ENCODE data around the gene EMC6.

The EMC6 gene

GRCh38 chr17:3688852-3689261 is 20.2 kb downstream of the EMC6 start:
- Histone ChIP-seq H3K4me1 (ENCODE audit: insufficient read depth, low read length, severe bottlenecking) (peaks cover 41% of the 10 kb centered on the region), H3F3A (ENCODE audit: insufficient read depth, low read length) (no peaks in the 10 kb centered on the region; the same call in 1 of the 2 replicates), H3K79me2 (ENCODE audit: insufficient read depth, low read length) (no peaks in the 10 kb centered on the region; the same call in 1 of the 2 replicates), H3K36me3 (ENCODE audit: insufficient read depth, low read length) (peaks cover 5% of the 10 kb centered on the region; the same call in 1 of the 2 replicates), H3K27ac (ENCODE audit: low read depth, low read length, poor library complexity, severe bottlenecking) (peak overlapping the region; percentile 92), H3K9me3 (ENCODE audit: low read length) (no peaks in the 10 kb centered on the region), H3K27me3 (ENCODE audit: insufficient read depth, low read length) (no peaks in the 10 kb centered on the region), H3K9ac (ENCODE audit: low read length) (peak overlapping the region; percentile 44; the same call in 1 of the 2 replicates), H4K20me1 (ENCODE audit: insufficient read depth, low read length) (no peaks in the 10 kb centered on the region), H3K4me3 (ENCODE audit: low read depth, low read length, poor library complexity, severe bottlenecking) (peak overlapping the region; percentile 25), H3K4me2 (ENCODE audit: low read length) (peak overlapping the region; percentile 51; the same call in 1 of the 2 replicates), H2AFZ (ENCODE audit: low read length) (no peak overlapping the region), H3K9me2 (ENCODE audit: low read depth, low read length) (no peaks in the 10 kb centered on the region)
- TF ChIP-seq EZH2 (IDR thresholded peaks at IDR 0.05; ENCODE audit: borderline replicate concordance, low read length) = no peak
- TF ChIP-seq CTCF (IDR thresholded peaks at IDR 0.05; ENCODE audit: low read length) = no peak

- H3F3A ChIP-seq (ENCODE audit: insufficient read depth, low read length) = no peaks in the 10 kb centered on the region; the same call in 1 of the 2 replicates
- H3K9ac ChIP-seq (ENCODE audit: low read length) = no peak overlapping the region
- H3K36me3 ChIP-seq (ENCODE audit: insufficient read depth, low read length) = peaks cover 5% of the 10 kb centered on the region; the same call in 1 of the 2 replicates
- TF ChIP-seq EZH2 (IDR thresholded peaks at IDR 0.05; ENCODE audit: borderline replicate concordance, low read length) (no peak), CTCF (IDR thresholded peaks at IDR 0.05; ENCODE audit: low read length) (no peak)
- H4K20me1 ChIP-seq (ENCODE audit: insufficient read depth, low read length) = no peaks in the 10 kb centered on the region
- H3K27me3 ChIP-seq (ENCODE audit: insufficient read depth, low read length) = no peaks in the 10 kb centered on the region
- H3K4me2 ChIP-seq (ENCODE audit: low read length) = peak overlapping the region; percentile 27; the same call in 1 of the 2 replicates
- H3K4me1 ChIP-seq (ENCODE audit: insufficient read depth, low read length, severe bottlenecking) = peaks cover 44% of the 10 kb centered on the region
- peaks cover 4% of the 10 kb centered on the region; the same call in 1 of the 2 replicates for H3K79me2 ChIP-seq (ENCODE audit: insufficient read depth, low read length)
- no peak overlapping the region for H3K4me3 ChIP-seq (ENCODE audit: low read depth, low read length, poor library complexity, severe bottlenecking)
- no peaks in the 10 kb centered on the region for H3K9me2 ChIP-seq (ENCODE audit: low read depth, low read length)
- peak overlapping the region; percentile 92 for H3K27ac ChIP-seq (ENCODE audit: low read depth, low read length, poor library complexity, severe bottlenecking)
- no peak overlapping the region for H2AFZ ChIP-seq (ENCODE audit: low read length)
- no peaks in the 10 kb centered on the region for H3K9me3 ChIP-seq (ENCODE audit: low read length)
Measured at GRCh38 chr17:3689262-3690093, 20.9 kb downstream of the EMC6 start.

- H3F3A ChIP-seq (ENCODE audit: insufficient read depth, low read length) = no peaks in the 10 kb centered on the region; the same call in 1 of the 2 replicates
- no peak overlapping the region for H2AFZ ChIP-seq (ENCODE audit: low read length)
- no peaks in the 10 kb centered on the region for H3K9me2 ChIP-seq (ENCODE audit: low read depth, low read length)
- H3K27me3 ChIP-seq (ENCODE audit: insufficient read depth, low read length) = no peaks in the 10 kb centered on the region
- no peak overlapping the region for H3K9ac ChIP-seq (ENCODE audit: low read length)
- H4K20me1 ChIP-seq (ENCODE audit: insufficient read depth, low read length) = no peaks in the 10 kb centered on the region
- no peak overlapping the region for H3K4me2 ChIP-seq (ENCODE audit: low read length)
- H3K79me2 ChIP-seq (ENCODE audit: insufficient read depth, low read length) = peaks cover 7% of the 10 kb centered on the region; the same call in 1 of the 2 replicates
- H3K9me3 ChIP-seq (ENCODE audit: low read length) = no peaks in the 10 kb centered on the region
- no peak overlapping the region for H3K4me3 ChIP-seq (ENCODE audit: low read depth, low read length, poor library complexity, severe bottlenecking)
- peaks cover 5% of the 10 kb centered on the region; the same call in 1 of the 2 replicates for H3K36me3 ChIP-seq (ENCODE audit: insufficient read depth, low read length)
- TF ChIP-seq EZH2 (IDR thresholded peaks at IDR 0.05; ENCODE audit: borderline replicate concordance, low read length) = no peak
- TF ChIP-seq CTCF (IDR thresholded peaks at IDR 0.05; ENCODE audit: low read length) = no peak
- H3K27ac ChIP-seq (ENCODE audit: low read depth, low read length, poor library complexity, severe bottlenecking) = peak overlapping the region; percentile 92
- peaks cover 49% of the 10 kb centered on the region for H3K4me1 ChIP-seq (ENCODE audit: insufficient read depth, low read length, severe bottlenecking)
Measured at GRCh38 chr17:3690094-3690715, 21.6 kb downstream of the EMC6 start.

Measured in OCI-LY1 (cell line).